Stimulated activated CD8-positive, alpha-beta memory T cell treated with anti-CD3 and anti-CD28 coated beads, Interleukin-7, amount 100 ng/mL, for 48 hours (primary cell): ENCODE data around the gene TRPV2.

Experiments
- DNase-seq, 2 donors: peaks; one replicate each; pipeline ENCODE4 v3.0.0-alpha.2; 2020; ENCODE audit warnings: low read depth in 1 of 2; ENCODE audit errors: extremely low read depth in 1 of 2

Gene TRPV2

GRCh38 chr17:16453493-16453851 lies 38.1 kb downstream of the TRPV2 start:
- DNase-seq, result no peak

GRCh38 chr17:16455997-16456741 lies 40.8 kb downstream of the TRPV2 start:
- DNase-seq, result no peak

- no peak for DNase-seq
Observed at GRCh38 chr17:16456742-16457316, 41.5 kb downstream of the TRPV2 start.

GRCh38 chr17:16459271-16459670 lies 43.9 kb downstream of the TRPV2 start:
- no peak for DNase-seq

- DNase-seq, result no peak
Observed at GRCh38 chr17:16459855-16460550, 44.6 kb downstream of the TRPV2 start.

- no peak for DNase-seq
Observed at GRCh38 chr17:16460796-16461605, 45.6 kb downstream of the TRPV2 start.

- no peak for DNase-seq
Observed at GRCh38 chr17:16461606-16461866, 46.2 kb downstream of the TRPV2 start.

- no peak for DNase-seq
Observed at GRCh38 chr17:16462070-16462864, 46.9 kb downstream of the TRPV2 start.

- no peak for DNase-seq
Observed at GRCh38 chr17:16463358-16464302, 48.3 kb downstream of the TRPV2 start.

- DNase-seq, result no peak
Observed at GRCh38 chr17:16464303-16465051, 49.1 kb downstream of the TRPV2 start.

- no peak for DNase-seq
Observed at GRCh38 chr17:16465052-16465312, 49.6 kb downstream of the TRPV2 start.

- DNase-seq, result no peak
Observed at GRCh38 chr17:16465861-16466338, 50.5 kb downstream of the TRPV2 start.

GRCh38 chr17:16466407-16466806 lies 51.0 kb downstream of the TRPV2 start:
- DNase-seq, result no peak

GRCh38 chr17:16467044-16467443 lies 51.7 kb downstream of the TRPV2 start:
- DNase-seq, result no peak

GRCh38 chr17:16467886-16468285 lies 52.5 kb downstream of the TRPV2 start:
- DNase-seq, result no peak

- no peak for DNase-seq
Observed at GRCh38 chr17:16468428-16468992, 53.1 kb downstream of the TRPV2 start.

- DNase-seq, result no peak
Observed at GRCh38 chr17:16470265-16470664, 54.9 kb downstream of the TRPV2 start.

GRCh38 chr17:16471295-16471694 lies 55.9 kb downstream of the TRPV2 start:
- DNase-seq, result no peak

GRCh38 chr17:16472539-16472938 lies 57.2 kb downstream of the TRPV2 start:
- DNase-seq, result no peak
